Osteocyte (in vitro differentiated cells): ENCODE measurements around the gene ERI3. TPM values are rescaled to one million over a fixed set of nuclear protein-coding genes. Genes with fewer than 3 reads are reported as not detected.

ENCODE experiments used
- DNase-seq: peaks from one replicate; pipeline ENCODE4 v3.0.0; 2021; ENCODE audit warnings: mixed read lengths; ENCODE audit not compliant: unreplicated experiment; ENCODE audit errors: extremely low spot score
- H3K27ac Mint-ChIP-seq: one replicate; pipeline ENCODE4 v1.8.0; 2021; ENCODE audit warnings: mild to moderate bottlenecking, mixed read lengths; ENCODE audit not compliant: unreplicated experiment
- H3K27me3 Mint-ChIP-seq: one replicate; pipeline ENCODE4 v1.8.0; 2021; ENCODE audit warnings: mixed read lengths; ENCODE audit not compliant: unreplicated experiment
- H3K36me3 Mint-ChIP-seq: one replicate; pipeline ENCODE4 v1.8.0; 2021; ENCODE audit warnings: mixed read lengths; ENCODE audit not compliant: unreplicated experiment
- H3K4me1 Mint-ChIP-seq: one replicate; pipeline ENCODE4 v1.8.0; 2021; ENCODE audit warnings: mixed read lengths; ENCODE audit not compliant: unreplicated experiment
- H3K4me3 Mint-ChIP-seq: one replicate; pipeline ENCODE4 v1.8.0; 2021; ENCODE audit warnings: mild to moderate bottlenecking, moderate library complexity, mixed read lengths; ENCODE audit not compliant: unreplicated experiment
- H3K9me3 Mint-ChIP-seq: one replicate; pipeline ENCODE4 v1.8.0; 2021; ENCODE audit warnings: mixed read lengths; ENCODE audit not compliant: unreplicated experiment
- total RNA-seq: library from RNA; stranded (reverse); gene quantifications from 2 replicates; pipeline ENCODE4 v1.2.1, GENCODE V29; 2021
- TF ChIP-seq, protein P1 (sequence below): fragments of 200-600 bp; sonication (generic); IDR thresholded peaks from 2 replicates; pipeline ENCODE4 v1.5.0; 2021; ENCODE audit warnings: antibody characterized with exemption, mild to moderate bottlenecking, moderate library complexity

The ERI3 gene
- total RNA-seq, 1 donor from 2014 or later, result 58.6 TPM

DNA sequence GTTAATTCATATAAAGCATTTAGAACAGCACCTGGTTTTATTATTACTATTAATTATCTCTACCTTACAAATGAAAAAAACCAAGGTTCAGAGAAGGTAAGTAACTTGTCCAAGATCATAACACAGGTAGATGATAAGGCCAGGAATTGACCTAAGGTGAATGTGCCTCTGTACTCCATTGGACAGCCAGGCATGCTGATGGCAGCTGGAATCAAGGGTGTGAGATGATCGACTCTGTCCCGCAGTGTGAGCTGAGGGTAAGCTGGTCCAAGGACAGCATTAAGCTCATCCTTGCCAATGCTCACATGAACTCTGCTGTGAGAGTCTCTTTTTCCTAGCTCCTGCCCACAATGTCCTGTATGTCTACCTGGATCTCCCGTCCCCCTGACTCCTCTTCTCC is 83.4 kb downstream of the ERI3 start:
- TF ChIP-seq, protein P1, sequence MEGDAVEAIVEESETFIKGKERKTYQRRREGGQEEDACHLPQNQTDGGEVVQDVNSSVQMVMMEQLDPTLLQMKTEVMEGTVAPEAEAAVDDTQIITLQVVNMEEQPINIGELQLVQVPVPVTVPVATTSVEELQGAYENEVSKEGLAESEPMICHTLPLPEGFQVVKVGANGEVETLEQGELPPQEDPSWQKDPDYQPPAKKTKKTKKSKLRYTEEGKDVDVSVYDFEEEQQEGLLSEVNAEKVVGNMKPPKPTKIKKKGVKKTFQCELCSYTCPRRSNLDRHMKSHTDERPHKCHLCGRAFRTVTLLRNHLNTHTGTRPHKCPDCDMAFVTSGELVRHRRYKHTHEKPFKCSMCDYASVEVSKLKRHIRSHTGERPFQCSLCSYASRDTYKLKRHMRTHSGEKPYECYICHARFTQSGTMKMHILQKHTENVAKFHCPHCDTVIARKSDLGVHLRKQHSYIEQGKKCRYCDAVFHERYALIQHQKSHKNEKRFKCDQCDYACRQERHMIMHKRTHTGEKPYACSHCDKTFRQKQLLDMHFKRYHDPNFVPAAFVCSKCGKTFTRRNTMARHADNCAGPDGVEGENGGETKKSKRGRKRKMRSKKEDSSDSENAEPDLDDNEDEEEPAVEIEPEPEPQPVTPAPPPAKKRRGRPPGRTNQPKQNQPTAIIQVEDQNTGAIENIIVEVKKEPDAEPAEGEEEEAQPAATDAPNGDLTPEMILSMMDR, result no peak
- H3K27me3 Mint-ChIP-seq, result no peaks in the 10 kb centered on the region
- H3K9me3 Mint-ChIP-seq, result no peaks in the 10 kb centered on the region
- no peak overlapping the region for H3K27ac Mint-ChIP-seq
- H3K36me3 Mint-ChIP-seq, result peaks cover 5% of the 10 kb centered on the region
- no peak overlapping the region for H3K4me3 Mint-ChIP-seq
- no peak for DNase-seq
- H3K4me1 Mint-ChIP-seq, result no peaks in the 10 kb centered on the region

DNA sequence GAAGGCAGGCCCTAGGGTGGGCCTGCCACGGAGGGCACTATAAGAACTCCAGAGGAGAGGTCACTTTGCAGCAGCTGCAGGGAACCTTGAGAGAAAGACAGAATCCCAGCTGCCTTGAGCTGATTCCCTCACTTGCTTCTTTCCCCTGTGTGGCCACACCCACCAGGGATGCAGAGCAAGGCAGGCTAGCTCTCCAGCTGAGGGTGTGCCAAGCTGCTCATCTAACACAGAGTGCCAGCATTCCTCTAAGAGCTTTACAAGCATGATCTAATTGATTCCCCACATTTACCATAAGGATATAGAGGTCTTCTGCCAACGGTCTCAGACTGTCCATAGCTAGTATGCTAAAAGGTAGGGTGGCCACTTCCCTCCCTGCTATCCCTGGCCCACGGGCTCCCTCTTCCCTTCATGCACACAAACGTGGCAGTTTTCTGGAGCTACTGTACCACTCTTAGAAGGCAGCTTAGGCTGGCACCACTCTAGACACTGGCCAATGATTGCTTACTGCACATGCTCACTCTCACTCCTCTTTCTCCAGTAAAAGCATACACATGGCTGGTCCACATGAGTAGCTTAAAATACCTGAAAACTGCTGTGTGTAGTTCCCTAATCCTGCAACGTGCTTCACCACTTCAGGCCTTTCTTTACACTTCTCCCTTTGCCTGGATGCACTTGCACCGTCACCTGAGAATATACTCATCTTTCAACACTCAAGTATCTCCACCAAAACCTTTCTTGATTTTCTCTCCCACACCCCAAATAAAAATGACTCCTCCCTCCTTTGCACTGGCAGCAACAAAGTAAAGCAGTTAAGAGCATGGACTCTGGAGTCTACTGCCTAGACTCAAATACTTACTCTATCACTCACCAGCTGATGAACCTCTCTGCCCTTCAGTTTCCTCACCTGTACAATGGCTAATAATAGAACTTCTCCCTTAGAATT is 84.1 kb downstream of the ERI3 start:
- Mint-ChIP-seq H3K9me3 (no peaks in the 10 kb centered on the region), H3K27me3 (no peaks in the 10 kb centered on the region), H3K27ac (no peak overlapping the region), H3K4me3 (no peak overlapping the region), H3K36me3 (peaks cover 5% of the 10 kb centered on the region), H3K4me1 (no peaks in the 10 kb centered on the region)
- DNase-seq, result no peak
- TF ChIP-seq, protein P1, result no peak

DNA sequence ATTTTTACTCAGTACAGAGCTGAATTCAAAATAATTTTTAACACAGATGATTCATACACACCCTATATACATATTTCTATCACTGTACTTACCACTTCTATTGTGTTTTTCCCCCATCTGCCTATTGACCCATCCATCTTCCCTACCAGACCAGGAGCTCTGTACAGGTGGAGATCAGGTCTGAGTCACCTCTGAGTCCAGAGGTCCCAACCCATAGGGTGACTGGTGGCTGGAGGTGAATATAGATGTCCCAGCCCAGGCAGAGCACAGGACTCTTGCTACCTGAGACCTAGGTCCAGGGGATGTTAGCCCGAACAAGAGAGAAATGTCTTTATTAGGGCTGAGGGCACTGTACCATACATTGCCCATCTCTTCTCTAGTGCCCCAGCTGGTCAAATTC is 87.0 kb downstream of the ERI3 start:
- Mint-ChIP-seq H3K27ac (no peak overlapping the region), H3K4me3 (no peak overlapping the region), H3K36me3 (peaks cover 3% of the 10 kb centered on the region), H3K27me3 (no peaks in the 10 kb centered on the region), H3K9me3 (no peaks in the 10 kb centered on the region), H3K4me1 (no peaks in the 10 kb centered on the region)
- DNase-seq, result no peak
- TF ChIP-seq, protein P1, result no peak

DNA sequence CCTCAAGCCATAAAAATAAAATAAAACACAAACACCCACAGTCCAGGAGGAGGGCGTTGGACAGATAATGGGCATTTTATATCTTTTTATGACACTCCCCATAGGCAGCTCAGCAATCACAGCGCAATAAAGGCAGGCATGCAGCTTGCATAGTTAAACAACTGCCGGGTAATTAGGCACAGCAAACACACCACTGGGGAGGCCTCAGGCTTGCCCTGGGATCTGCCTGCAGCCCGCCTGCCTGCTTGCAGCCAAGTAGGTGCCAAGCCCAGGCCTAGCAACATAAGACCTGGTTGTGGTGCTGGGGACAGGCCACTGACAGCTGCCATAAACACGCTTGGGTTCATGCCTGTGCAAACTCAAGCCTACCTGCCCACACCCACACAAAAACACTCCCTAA is 87.6 kb downstream of the ERI3 start:
- Mint-ChIP-seq H3K27ac (no peak overlapping the region), H3K4me1 (no peaks in the 10 kb centered on the region), H3K36me3 (peaks cover 5% of the 10 kb centered on the region), H3K27me3 (no peaks in the 10 kb centered on the region), H3K9me3 (no peaks in the 10 kb centered on the region), H3K4me3 (no peak overlapping the region)
- TF ChIP-seq, protein P1, result no peak
- no peak for DNase-seq
